ENCODE measurements around the gene KIAA0319L. TPM values are rescaled to one million over a fixed set of nuclear protein-coding genes. Genes with fewer than 3 reads are reported as not detected.

The KIAA0319L gene
- total RNA-seq, 1 donor from 2014 or later: 50.6 TPM

DNA sequence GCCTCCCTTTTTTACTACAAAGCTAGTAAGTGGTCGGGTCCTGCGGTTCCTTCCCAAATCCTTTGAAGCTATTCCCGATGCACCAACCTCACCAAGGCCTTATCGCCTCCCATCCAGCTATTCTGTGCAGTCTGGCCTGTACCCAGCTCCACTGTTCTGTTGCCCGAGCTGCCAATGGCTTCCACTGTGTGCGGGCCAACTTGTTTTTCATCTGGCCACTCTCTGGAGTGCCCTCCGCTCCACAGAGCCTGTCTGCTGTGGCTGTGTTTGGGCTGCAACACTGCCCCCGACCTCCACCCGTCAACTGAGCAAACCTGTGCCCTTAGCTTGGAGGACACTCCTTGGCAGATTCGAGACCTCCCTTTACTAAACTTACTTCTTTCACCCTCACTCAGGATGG, 125.0 kb downstream of the KIAA0319L start:
- Histone ChIP-seq H3K9me3 (no peaks in the 10 kb centered on the region), H3K27ac (no peak overlapping the region), H3K36me3 (peaks cover 0 to 35% of the 10 kb centered on the region in 2 donors), H3K4me1 (no peaks in the 10 kb centered on the region), H3K4me3 (no peak overlapping the region), H3K27me3 (no peaks in the 10 kb centered on the region)
- no peak for TF ChIP-seq POLR2A (IDR thresholded peaks at IDR 0.05)
- no peak for TF ChIP-seq POLR2AphosphoS5 (IDR thresholded peaks at IDR 0.05; ENCODE audit: insufficient read depth in 1 of 2, low read depth in 1 of 2)
- TF ChIP-seq, protein P1, sequence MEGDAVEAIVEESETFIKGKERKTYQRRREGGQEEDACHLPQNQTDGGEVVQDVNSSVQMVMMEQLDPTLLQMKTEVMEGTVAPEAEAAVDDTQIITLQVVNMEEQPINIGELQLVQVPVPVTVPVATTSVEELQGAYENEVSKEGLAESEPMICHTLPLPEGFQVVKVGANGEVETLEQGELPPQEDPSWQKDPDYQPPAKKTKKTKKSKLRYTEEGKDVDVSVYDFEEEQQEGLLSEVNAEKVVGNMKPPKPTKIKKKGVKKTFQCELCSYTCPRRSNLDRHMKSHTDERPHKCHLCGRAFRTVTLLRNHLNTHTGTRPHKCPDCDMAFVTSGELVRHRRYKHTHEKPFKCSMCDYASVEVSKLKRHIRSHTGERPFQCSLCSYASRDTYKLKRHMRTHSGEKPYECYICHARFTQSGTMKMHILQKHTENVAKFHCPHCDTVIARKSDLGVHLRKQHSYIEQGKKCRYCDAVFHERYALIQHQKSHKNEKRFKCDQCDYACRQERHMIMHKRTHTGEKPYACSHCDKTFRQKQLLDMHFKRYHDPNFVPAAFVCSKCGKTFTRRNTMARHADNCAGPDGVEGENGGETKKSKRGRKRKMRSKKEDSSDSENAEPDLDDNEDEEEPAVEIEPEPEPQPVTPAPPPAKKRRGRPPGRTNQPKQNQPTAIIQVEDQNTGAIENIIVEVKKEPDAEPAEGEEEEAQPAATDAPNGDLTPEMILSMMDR (IDR thresholded peaks at IDR 0.05): no peak
- no peak for DNase-seq (ENCODE audit: extremely low spot score in 2 of 2)
- intact Hi-C loops (cut with DNase I): no loop called here

DNA sequence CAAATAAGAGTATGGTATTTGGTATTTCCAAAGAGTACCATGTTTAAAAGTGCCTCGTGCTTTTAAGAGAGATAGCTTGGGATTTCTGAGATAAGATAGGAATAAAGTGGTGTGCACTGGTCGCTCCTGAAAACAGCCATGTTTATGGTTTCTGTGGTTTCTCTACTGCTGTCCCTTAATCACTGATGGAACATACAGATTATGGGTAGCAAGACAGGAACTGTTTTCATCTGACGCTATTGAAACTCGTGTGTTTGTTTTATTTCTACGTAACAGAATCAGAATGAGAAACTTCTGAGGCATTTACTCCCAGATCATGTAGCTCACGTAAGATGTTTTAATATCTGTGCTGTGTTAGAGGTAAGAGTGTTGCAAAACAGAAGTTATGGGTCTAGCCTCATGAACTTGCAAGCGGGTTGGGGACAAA, 126.0 kb downstream of the KIAA0319L start:
- peaks cover 0 to 31% of the 10 kb centered on the region in 2 donors for H3K36me3 ChIP-seq
- no peaks in the 10 kb centered on the region for H3K9me3 ChIP-seq

DNA sequence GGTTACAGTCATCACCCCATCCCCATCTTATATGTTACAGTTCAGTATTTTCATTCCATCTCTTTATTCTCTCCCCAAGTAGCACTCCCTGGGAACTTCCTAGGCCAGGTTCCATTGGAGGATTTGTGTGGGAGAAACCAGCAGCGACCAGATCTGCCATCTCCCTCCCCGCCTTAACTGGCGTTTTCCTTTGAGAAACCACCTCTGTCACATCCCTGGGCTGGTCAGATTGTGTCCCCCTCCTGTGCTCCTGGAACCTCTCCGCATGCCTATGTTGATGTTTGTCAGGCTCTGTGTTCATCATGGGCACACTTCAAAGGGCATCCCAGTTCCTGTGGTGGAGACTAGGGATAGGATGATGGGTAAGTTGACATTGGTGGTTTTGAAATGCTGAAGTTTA, 126.4 kb downstream of the KIAA0319L start:
- no peaks in the 10 kb centered on the region for H3K9me3 ChIP-seq
- H3K36me3 ChIP-seq: peaks cover 0 to 27% of the 10 kb centered on the region in 2 donors
- no peak for DNase-seq (ENCODE audit: extremely low spot score in 2 of 2)
- H3K27ac ChIP-seq: no peak overlapping the region
- TF ChIP-seq, protein P1 (IDR thresholded peaks at IDR 0.05): no peak
- TF ChIP-seq POLR2AphosphoS5 (IDR thresholded peaks at IDR 0.05; ENCODE audit: insufficient read depth in 1 of 2, low read depth in 1 of 2): no peak
- no peak for TF ChIP-seq POLR2A (IDR thresholded peaks at IDR 0.05)
- intact Hi-C loops (cut with DNase I): no loop called here
- H3K4me3 ChIP-seq: no peak overlapping the region
- H3K4me1 ChIP-seq: no peaks in the 10 kb centered on the region
- H3K27me3 ChIP-seq: no peaks in the 10 kb centered on the region

More for the DNA sequence above, 126.0 kb downstream of the KIAA0319L start:
- Histone ChIP-seq H3K4me1 (no peaks in the 10 kb centered on the region), H3K27ac (no peak overlapping the region), H3K4me3 (no peak overlapping the region), H3K27me3 (no peaks in the 10 kb centered on the region)
- TF ChIP-seq POLR2AphosphoS5 (IDR thresholded peaks at IDR 0.05; ENCODE audit: insufficient read depth in 1 of 2, low read depth in 1 of 2) (no peak), POLR2A (IDR thresholded peaks at IDR 0.05) (no peak)
- TF ChIP-seq, protein P1 (IDR thresholded peaks at IDR 0.05): no peak
- intact Hi-C loops (cut with DNase I): no loop called here
- no peak for DNase-seq (ENCODE audit: extremely low spot score in 2 of 2)

DNA sequence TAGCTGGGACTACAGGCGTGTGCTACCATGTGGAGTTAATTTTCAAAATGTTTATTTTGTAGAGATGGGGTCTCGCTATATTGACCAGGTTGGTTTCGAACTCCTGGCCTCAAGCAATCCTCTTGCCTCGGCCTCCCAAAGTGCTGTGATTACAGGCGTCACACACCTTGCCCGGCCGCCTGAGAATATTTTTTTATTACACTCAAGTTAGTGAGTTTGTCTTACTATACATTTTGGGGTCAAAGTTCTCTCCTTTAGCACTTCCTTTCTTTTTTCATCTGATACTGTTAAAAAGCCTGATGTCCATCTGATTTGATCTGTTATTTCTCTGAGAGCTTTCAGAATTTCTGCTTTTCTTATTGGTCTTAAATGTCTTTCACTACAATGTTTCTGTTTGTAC, 128.8 kb downstream of the KIAA0319L start:
- no peaks in the 10 kb centered on the region for H3K4me1 ChIP-seq
- DNase-seq (ENCODE audit: extremely low spot score in 2 of 2): no peak
- H3K36me3 ChIP-seq: peaks cover 0 to 5% of the 10 kb centered on the region in 2 donors
- no peak overlapping the region for H3K4me3 ChIP-seq
- no peak overlapping the region for H3K27ac ChIP-seq
- TF ChIP-seq POLR2A (IDR thresholded peaks at IDR 0.05) (no peak), POLR2AphosphoS5 (IDR thresholded peaks at IDR 0.05; ENCODE audit: insufficient read depth in 1 of 2, low read depth in 1 of 2) (no peak)
- TF ChIP-seq, protein P1 (IDR thresholded peaks at IDR 0.05): no peak
- no peaks in the 10 kb centered on the region for H3K9me3 ChIP-seq
- intact Hi-C loops (cut with DNase I): no loop called here
- H3K27me3 ChIP-seq: no peaks in the 10 kb centered on the region

DNA sequence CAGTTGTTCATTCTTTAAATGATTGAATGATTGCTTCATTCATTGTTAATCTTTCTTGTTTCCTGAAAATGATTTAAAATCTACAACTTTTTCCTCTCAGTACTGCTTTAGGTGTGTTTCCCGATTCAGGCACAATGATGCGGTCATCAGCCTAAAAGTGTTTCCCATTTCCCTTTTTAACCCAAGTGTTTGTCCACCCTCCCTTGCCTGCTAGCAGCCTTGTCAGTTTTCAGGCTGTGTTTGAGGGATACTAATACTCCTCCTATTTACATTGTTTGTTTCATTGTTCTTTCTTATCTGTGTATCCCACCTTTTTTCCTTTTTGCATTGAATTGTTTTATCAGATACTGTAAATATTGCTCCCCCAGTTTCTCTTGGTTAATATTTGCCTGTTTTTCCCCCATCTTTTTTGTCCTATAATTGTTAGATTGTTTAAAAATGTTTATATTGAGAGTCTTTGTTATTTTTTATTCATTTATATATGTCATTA, 131.1 kb downstream of the KIAA0319L start:
- H3K4me1 ChIP-seq: no peaks in the 10 kb centered on the region
- no peak overlapping the region for H3K27ac ChIP-seq
- intact Hi-C loops (cut with DNase I): no loop called here
- no peak for DNase-seq (ENCODE audit: extremely low spot score in 2 of 2)
- H3K4me3 ChIP-seq: no peak overlapping the region
- no peak for TF ChIP-seq POLR2A (IDR thresholded peaks at IDR 0.05)
- TF ChIP-seq, protein P1 (IDR thresholded peaks at IDR 0.05): no peak
- TF ChIP-seq POLR2AphosphoS5 (IDR thresholded peaks at IDR 0.05; ENCODE audit: insufficient read depth in 1 of 2, low read depth in 1 of 2): no peak
- no peaks in the 10 kb centered on the region for H3K27me3 ChIP-seq
- H3K9me3 ChIP-seq: no peaks in the 10 kb centered on the region
- H3K36me3 ChIP-seq: no peaks in the 10 kb centered on the region
